ENCODE data around the gene RHBDF2.

The RHBDF2 gene

DNA sequence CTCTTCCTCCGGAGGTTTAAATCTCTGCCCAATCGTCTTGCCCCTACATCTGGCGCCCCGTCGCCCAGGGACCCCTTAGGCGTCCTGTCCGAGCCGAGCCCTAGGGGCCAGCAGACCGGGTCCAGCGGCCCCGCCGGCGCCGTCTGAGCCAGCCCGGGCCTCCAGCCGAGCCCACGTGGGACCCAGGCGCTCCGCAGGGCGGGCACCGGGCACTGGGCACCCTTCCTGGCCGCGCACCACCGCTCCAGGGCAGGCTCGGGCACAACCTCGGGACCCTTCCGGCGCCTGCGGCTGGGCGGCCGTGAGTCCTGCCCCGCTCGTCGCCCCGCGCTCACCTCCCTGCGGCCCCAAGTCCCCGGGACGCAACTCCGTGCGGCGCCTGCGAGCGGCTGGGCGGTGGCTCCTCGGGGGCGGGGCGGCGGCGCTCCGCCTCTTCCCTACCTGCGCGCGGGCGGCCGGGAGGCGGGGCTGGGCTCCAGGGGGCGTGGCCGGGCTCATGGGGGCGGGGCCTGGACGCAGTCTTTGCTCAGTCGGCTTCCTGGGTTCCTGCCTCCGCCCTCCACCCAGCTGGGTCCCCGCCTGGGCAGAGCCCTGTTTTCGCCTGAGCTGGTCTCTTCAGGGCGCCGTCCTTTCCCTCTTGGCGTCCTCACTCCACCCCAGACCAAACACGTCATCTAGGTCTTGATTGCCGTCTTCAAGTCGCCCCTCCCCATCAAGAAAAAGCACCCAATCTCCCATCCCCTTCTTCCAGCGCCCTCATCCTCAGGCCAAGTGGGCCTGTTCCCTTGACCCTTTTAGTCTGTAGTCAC is at the start of gene RHBDF2:
RHBDF2 (minus strand) TSS at position 406 of the 809 bp plus-strand sequence. CDS start 19,899 bp downstream, outside the sequence.
- Histone ChIP-seq H3K36me3 (ENCODE audit: control insufficient read depth in 2 of 2, insufficient read depth in 2 of 2, low read length in 2 of 2) (no peaks in the 10 kb centered on the region), H3K27me3 (ENCODE audit: control insufficient read depth in 1 of 2, insufficient read depth in 2 of 2, low read length in 2 of 2) (no peaks in the 10 kb centered on the region), H3K9me3 (ENCODE audit: control insufficient read depth in 2 of 2, low read length in 2 of 2) (no peaks in the 10 kb centered on the region), H3K27ac (ENCODE audit: low read length) (peak within 1 kb of the TSS; percentile 60), H3K9ac (ENCODE audit: low read length in 2 of 2) (peak within 1 kb of the TSS; percentile 60 to 71), H3K4me3 (ENCODE audit: low read length in 2 of 2) (peak within 1 kb of the TSS; percentile 59 to 74), H3K4me1 (ENCODE audit: control insufficient read depth, insufficient read depth, low read length) (peaks cover 53% of the 10 kb centered on the region)

DNA sequence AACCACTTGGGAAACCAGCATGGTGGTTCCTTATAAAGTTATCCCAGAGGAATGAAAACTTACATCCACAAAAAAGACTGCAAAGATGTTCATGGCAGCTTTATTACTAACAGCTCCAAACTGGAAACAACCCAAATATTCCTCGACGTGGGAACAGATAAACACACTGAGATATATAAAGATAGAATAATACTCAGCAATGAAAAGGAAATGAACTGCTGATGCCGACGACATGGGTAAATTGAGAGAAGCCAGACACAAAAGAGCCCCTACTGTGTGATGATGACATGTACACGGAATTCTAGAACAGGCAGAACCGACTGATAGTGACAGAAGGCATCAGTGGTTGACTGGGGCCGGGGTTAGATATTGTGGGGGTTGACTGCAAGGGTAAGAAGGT is 48.3 kb upstream of the RHBDF2 start:
- Histone ChIP-seq H3K9ac (ENCODE audit: low read length in 2 of 2) (no peak overlapping the region), H3K27ac (ENCODE audit: low read length) (no peak overlapping the region), H3K36me3 (ENCODE audit: control insufficient read depth in 2 of 2, insufficient read depth in 2 of 2, low read length in 2 of 2) (no peaks in the 10 kb centered on the region), H3K4me1 (ENCODE audit: control insufficient read depth, insufficient read depth, low read length) (peaks cover 20% of the 10 kb centered on the region), H3K27me3 (ENCODE audit: control insufficient read depth in 1 of 2, insufficient read depth in 2 of 2, low read length in 2 of 2) (peaks cover 0 to under 1% of the 10 kb centered on the region in 2 donors), H3K4me3 (ENCODE audit: low read length in 2 of 2) (no peak overlapping the region), H3K9me3 (ENCODE audit: control insufficient read depth in 2 of 2, low read length in 2 of 2) (no peaks in the 10 kb centered on the region)

DNA sequence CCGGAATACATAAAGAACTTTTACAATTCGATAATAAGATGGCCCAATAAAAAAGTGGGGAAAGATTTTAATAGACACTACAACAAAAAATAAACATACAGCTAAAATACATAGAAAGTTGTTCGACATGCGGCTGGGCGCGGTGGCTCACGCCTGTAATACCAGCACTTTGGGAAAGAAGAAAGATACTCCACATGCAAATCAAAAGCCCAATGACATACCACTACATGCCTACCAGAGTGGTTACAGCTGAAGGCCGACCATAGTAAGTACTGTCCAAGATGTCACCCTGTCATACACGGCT is 47.9 kb upstream of the RHBDF2 start:
- H3K4me3 ChIP-seq (ENCODE audit: low read length in 2 of 2) = no peak overlapping the region
- peaks cover 24% of the 10 kb centered on the region for H3K4me1 ChIP-seq (ENCODE audit: control insufficient read depth, insufficient read depth, low read length)
- H3K9ac ChIP-seq (ENCODE audit: low read length in 2 of 2) = no peak overlapping the region
- H3K27me3 ChIP-seq (ENCODE audit: control insufficient read depth in 1 of 2, insufficient read depth in 2 of 2, low read length in 2 of 2) = peaks cover 0 to 4% of the 10 kb centered on the region in 2 donors
- no peaks in the 10 kb centered on the region for H3K9me3 ChIP-seq (ENCODE audit: control insufficient read depth in 2 of 2, low read length in 2 of 2)
- no peaks in the 10 kb centered on the region for H3K36me3 ChIP-seq (ENCODE audit: control insufficient read depth in 2 of 2, insufficient read depth in 2 of 2, low read length in 2 of 2)
- H3K27ac ChIP-seq (ENCODE audit: low read length) = no peak overlapping the region

DNA sequence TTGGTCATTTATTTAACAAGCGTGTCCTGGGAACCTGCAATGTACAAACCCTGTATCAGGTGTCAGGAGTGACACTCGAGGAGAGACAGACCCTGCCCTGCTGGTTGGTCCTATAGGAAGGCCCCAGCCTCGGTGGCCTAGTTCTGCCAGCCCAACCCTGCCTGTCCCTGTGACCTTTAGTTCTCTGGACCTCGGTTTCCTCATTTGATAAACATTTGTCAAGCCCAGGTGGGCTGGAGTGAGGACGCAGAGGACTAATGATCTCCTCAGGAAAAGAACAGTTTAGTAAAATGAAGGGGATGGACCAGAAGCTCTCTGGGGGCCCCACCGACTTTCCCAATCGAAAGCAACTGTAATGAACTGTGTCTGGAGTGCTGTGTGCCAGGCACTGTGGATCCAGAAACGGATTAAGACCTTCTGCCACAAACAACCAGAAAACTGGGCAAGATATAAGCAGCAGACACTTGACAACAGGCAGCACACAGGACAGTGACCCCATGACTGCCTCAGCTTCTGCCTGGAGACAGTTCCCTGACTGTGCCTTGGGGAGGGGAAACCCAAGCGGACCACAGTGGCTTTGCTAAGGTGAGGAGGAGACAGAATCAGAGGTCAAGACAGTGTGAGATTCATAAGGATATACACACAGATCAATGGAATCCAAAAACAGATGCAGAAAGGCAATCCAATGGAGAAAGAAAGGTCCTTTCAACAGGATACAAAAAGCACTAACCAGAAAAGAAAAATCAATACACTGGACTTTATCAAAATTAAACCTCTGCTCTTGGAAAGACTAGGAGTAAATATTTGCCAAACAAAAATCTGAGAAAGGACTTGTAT is 47.4 kb upstream of the RHBDF2 start:
- no peak overlapping the region for H3K27ac ChIP-seq (ENCODE audit: low read length)
- no peak overlapping the region for H3K9ac ChIP-seq (ENCODE audit: low read length in 2 of 2)
- no peak overlapping the region for H3K4me3 ChIP-seq (ENCODE audit: low read length in 2 of 2)
- H3K36me3 ChIP-seq (ENCODE audit: control insufficient read depth in 2 of 2, insufficient read depth in 2 of 2, low read length in 2 of 2) = no peaks in the 10 kb centered on the region
- no peaks in the 10 kb centered on the region for H3K9me3 ChIP-seq (ENCODE audit: control insufficient read depth in 2 of 2, low read length in 2 of 2)
- H3K4me1 ChIP-seq (ENCODE audit: control insufficient read depth, insufficient read depth, low read length) = peaks cover 26% of the 10 kb centered on the region
- H3K27me3 ChIP-seq (ENCODE audit: control insufficient read depth in 1 of 2, insufficient read depth in 2 of 2, low read length in 2 of 2) = peaks cover 0 to 10% of the 10 kb centered on the region in 2 donors

DNA sequence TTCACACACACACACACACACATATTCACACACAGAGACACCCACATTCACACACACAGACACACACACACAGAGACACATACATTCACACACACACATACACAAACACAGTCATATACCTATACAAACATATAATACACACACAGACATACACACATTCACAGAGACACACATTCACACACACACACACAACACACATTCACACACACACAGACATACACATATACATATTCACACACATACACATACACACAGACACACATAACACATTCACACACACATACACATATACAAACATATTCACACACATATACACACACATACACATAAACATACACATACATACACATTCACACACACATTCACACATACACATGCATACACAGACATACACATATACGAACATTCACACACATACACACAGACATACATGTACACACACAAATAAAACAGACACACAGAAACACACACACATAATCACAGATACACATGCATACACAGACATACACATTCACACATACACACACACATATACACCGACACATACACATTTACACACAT is 46.5 kb upstream of the RHBDF2 start:
- no peak overlapping the region for H3K4me3 ChIP-seq (ENCODE audit: low read length in 2 of 2)
- H3K36me3 ChIP-seq (ENCODE audit: control insufficient read depth in 2 of 2, insufficient read depth in 2 of 2, low read length in 2 of 2) = no peaks in the 10 kb centered on the region
- H3K27me3 ChIP-seq (ENCODE audit: control insufficient read depth in 1 of 2, insufficient read depth in 2 of 2, low read length in 2 of 2) = peaks cover 3 to 11% of the 10 kb centered on the region in 2 donors
- H3K27ac ChIP-seq (ENCODE audit: low read length) = no peak overlapping the region
- no peak overlapping the region for H3K9ac ChIP-seq (ENCODE audit: low read length in 2 of 2)
- no peaks in the 10 kb centered on the region for H3K9me3 ChIP-seq (ENCODE audit: control insufficient read depth in 2 of 2, low read length in 2 of 2)
- H3K4me1 ChIP-seq (ENCODE audit: control insufficient read depth, insufficient read depth, low read length) = peaks cover 26% of the 10 kb centered on the region

DNA sequence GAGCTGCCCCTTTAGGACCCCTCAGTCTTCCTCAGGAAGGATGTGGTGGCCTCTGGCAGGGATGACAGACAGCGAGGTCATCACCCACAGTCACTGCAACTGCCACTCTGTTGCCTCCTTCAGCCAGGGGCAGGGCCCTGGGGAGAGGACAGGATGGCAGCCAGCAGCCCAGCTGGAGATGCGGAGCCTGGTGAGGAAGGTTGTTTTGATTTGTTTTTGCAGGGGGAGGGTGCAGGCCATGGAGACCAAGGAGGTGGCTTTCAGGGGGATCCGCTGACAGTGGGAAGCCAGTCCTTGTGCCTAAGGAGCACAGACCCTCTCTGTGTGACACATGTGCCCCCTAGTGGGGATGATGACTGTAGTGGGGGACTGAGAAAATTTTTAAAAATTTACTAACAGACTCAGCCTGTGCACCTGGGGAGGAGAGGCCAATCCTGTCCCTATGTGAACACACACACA is 46.0 kb upstream of the RHBDF2 start:
- Histone ChIP-seq H3K27me3 (ENCODE audit: control insufficient read depth in 1 of 2, insufficient read depth in 2 of 2, low read length in 2 of 2) (peaks cover 6 to 14% of the 10 kb centered on the region in 2 donors), H3K9me3 (ENCODE audit: control insufficient read depth in 2 of 2, low read length in 2 of 2) (no peaks in the 10 kb centered on the region), H3K36me3 (ENCODE audit: control insufficient read depth in 2 of 2, insufficient read depth in 2 of 2, low read length in 2 of 2) (no peaks in the 10 kb centered on the region), H3K9ac (ENCODE audit: low read length in 2 of 2) (no peak overlapping the region), H3K4me3 (ENCODE audit: low read length in 2 of 2) (no peak overlapping the region), H3K4me1 (ENCODE audit: control insufficient read depth, insufficient read depth, low read length) (peaks cover 27% of the 10 kb centered on the region), H3K27ac (ENCODE audit: low read length) (no peak overlapping the region)

DNA sequence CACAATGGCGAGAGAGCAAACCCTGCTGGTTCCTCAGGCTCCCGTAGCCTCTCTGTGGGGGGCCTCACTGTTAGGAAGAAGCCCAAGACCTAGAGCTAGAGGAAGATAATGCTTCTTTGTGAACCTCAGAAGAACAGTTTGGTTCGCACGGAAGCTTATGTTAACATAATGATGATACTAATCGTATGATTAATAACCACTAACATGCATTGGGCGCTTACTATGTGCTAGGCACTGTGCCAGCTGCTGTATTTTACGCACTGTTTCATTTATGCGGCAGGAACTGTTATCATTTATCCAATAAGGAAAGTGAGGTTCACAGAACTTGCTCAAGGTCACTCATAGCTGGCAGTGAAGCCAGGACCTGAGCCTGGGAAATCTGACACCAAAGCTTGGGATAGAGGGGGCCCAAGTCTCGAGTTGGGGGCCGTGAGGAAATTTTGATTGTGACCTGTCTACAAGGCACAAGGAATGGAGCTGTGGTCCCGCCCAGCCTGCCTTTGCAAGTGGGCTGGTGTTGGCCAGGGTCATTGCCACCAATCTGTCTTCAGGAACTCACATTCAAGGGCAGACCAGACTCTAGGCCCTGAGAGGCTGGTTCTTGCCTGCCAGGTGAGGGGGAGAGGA is 45.4 kb upstream of the RHBDF2 start:
- Histone ChIP-seq H3K4me3 (ENCODE audit: low read length in 2 of 2) (no peak overlapping the region), H3K4me1 (ENCODE audit: control insufficient read depth, insufficient read depth, low read length) (peaks cover 29% of the 10 kb centered on the region), H3K27me3 (ENCODE audit: control insufficient read depth in 1 of 2, insufficient read depth in 2 of 2, low read length in 2 of 2) (peaks cover 7 to 14% of the 10 kb centered on the region in 2 donors), H3K9ac (ENCODE audit: low read length in 2 of 2) (no peak overlapping the region), H3K27ac (ENCODE audit: low read length) (no peak overlapping the region), H3K9me3 (ENCODE audit: control insufficient read depth in 2 of 2, low read length in 2 of 2) (no peaks in the 10 kb centered on the region), H3K36me3 (ENCODE audit: control insufficient read depth in 2 of 2, insufficient read depth in 2 of 2, low read length in 2 of 2) (no peaks in the 10 kb centered on the region)

DNA sequence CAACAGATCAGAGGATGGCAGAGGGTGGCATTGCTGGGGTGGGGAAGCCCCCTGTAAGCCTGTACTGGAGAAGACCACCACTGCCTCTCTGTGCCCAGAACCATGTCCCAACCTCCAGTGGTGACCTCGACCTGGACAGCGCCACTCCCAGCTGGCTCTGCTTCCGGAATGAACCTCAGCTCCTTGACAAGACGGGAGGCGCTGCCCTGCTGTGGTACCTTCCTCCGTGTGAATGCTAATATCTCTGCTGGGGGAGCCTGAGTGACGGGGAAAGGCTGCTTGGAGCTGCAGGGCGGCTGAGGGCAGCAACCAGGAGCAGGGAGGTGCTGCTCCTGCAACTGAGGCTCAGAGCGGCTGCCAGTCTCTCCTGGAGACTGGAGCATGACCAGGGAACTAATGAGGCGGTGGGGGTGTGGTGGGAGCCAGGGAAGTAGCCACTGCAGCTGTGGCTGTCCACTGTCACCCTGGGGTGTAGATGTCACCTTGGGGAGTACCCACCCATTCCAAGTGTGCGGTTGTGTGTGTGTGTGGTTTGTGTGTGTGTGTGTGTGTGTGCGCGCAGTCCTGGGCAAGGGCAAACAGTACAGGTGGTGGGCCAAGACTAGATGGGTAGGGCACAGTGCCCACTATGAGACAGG is 44.8 kb upstream of the RHBDF2 start:
- Histone ChIP-seq H3K9ac (ENCODE audit: low read length in 2 of 2) (no peak overlapping the region), H3K27ac (ENCODE audit: low read length) (no peak overlapping the region), H3K27me3 (ENCODE audit: control insufficient read depth in 1 of 2, insufficient read depth in 2 of 2, low read length in 2 of 2) (peaks cover 7 to 14% of the 10 kb centered on the region in 2 donors), H3K9me3 (ENCODE audit: control insufficient read depth in 2 of 2, low read length in 2 of 2) (no peaks in the 10 kb centered on the region), H3K4me3 (ENCODE audit: low read length in 2 of 2) (no peak overlapping the region), H3K4me1 (ENCODE audit: control insufficient read depth, insufficient read depth, low read length) (peaks cover 33% of the 10 kb centered on the region), H3K36me3 (ENCODE audit: control insufficient read depth in 2 of 2, insufficient read depth in 2 of 2, low read length in 2 of 2) (no peaks in the 10 kb centered on the region)

DNA sequence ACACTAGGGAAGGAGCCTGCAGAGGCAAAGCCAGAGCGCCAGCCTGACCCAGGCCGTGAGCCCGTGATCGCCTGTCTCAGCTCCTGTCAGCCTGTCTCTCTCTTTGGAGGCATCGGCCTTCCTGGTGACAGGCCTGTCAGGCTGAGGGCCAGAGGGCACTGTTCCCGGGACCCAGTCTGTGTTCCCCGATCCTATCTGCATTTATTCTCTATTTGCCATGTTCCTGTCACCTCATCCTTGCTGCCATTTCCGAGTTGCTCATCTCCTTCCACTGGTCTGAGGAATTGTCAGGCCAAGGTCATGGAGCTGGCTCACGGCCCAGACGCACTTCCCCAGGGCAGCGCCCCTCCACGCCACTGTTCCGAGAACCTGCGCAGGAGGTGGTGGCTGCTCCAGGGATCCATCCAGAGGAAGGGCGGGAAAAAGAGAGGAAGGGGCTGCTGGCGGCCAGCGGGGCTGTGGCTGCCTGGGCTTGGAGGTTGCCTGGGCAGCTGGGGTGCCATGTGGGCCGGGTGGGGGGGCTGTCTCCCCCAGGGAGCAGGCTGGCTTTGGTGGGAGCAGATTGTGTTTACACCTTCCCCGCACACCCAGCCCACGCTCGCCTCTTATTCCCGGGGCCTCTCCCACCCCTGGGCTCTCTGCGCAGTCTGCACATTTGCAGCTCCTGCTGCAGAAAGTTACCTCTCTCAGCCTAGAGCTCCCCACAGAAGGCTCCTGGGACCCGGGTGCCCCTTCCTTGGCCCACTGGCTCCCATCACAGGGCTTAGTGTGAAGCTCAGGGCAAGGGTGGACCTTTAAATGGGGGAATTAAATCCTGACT is 43.5 kb upstream of the RHBDF2 start:
- no peak overlapping the region for H3K9ac ChIP-seq (ENCODE audit: low read length in 2 of 2)
- no peak overlapping the region for H3K27ac ChIP-seq (ENCODE audit: low read length)
- no peak overlapping the region for H3K4me3 ChIP-seq (ENCODE audit: low read length in 2 of 2)
- H3K36me3 ChIP-seq (ENCODE audit: control insufficient read depth in 2 of 2, insufficient read depth in 2 of 2, low read length in 2 of 2) = no peaks in the 10 kb centered on the region
- no peaks in the 10 kb centered on the region for H3K9me3 ChIP-seq (ENCODE audit: control insufficient read depth in 2 of 2, low read length in 2 of 2)
- peaks cover 42% of the 10 kb centered on the region for H3K4me1 ChIP-seq (ENCODE audit: control insufficient read depth, insufficient read depth, low read length)
- peaks cover 7 to 14% of the 10 kb centered on the region in 2 donors for H3K27me3 ChIP-seq (ENCODE audit: control insufficient read depth in 1 of 2, insufficient read depth in 2 of 2, low read length in 2 of 2)
